Measurements from ENCODE around the gene STAP2. TPM values are rescaled to one million over a fixed set of nuclear protein-coding genes. Genes with fewer than 3 reads are reported as not detected.

The STAP2 gene
- total and polyA plus RNA-seq, 9 of the 15 experiments (the other 6 are each of a cell fraction or from before 2014, with no cell fraction given), result 1.2 to 9.8 (median 4.5) TPM

- TF ChIP-seq SAP30 (IDR thresholded peaks at IDR 0.05; ENCODE audit: borderline replicate concordance, insufficient read depth, low read depth, low read length, poor library complexity, severe bottlenecking) (no peak), CXXC5 (CRISPR knock-in tag; IDR thresholded peaks at IDR 0.05) (no peak), SPI1 (IDR thresholded peaks at IDR 0.05; ENCODE audit: borderline replicate concordance, low read depth, low read length) (no peak), HCFC1 (IDR thresholded peaks at IDR 0.05; ENCODE audit: low read depth, low read length) (no peak), MTA3 (IDR thresholded peaks at IDR 0.05; ENCODE audit: borderline replicate concordance) (no peak), ZNF384 (IDR thresholded peaks at IDR 0.05; ENCODE audit: low read depth, low read length) (0 out of 2 replicates have a peak, but pooled peaks have one; percentile 16), ZC3H8 (IDR thresholded peaks at IDR 0.05) (no peak), ZNF347 (CRISPR knock-in tag; IDR thresholded peaks at IDR 0.05; ENCODE audit: low read depth) (no peak), MAFK (IDR thresholded peaks at IDR 0.05; ENCODE audit: low read length) (no peak), SMARCB1 (IDR thresholded peaks at IDR 0.05; ENCODE audit: insufficient read length, low read depth) (no peak), POLR2G (IDR thresholded peaks at IDR 0.05; ENCODE audit: low read depth, low read length) (peak; percentile 11; the same call in 1 of the 2 replicates), PURB (CRISPR knock-in tag; IDR thresholded peaks at IDR 0.05; ENCODE audit: low read depth) (no peak), VEZF1 (CRISPR knock-in tag; IDR thresholded peaks at IDR 0.05) (peak; percentile 68), GTF2A2 (tag; IDR thresholded peaks at IDR 0.05) (no peak), STAT5A (IDR thresholded peaks at IDR 0.05; ENCODE audit: borderline replicate concordance, low read length) (no peak), CREB3 (tag; conservative IDR thresholded peaks at IDR 0.05; ENCODE audit: low read depth) (no peak), RBM22 (IDR thresholded peaks at IDR 0.05; ENCODE audit: low read depth, low read length, poor library complexity, severe bottlenecking) (peak; percentile 18), TAF9B (IDR thresholded peaks at IDR 0.05; ENCODE audit: partially characterized antibody) (no peak), HMG20B (CRISPR knock-in tag; IDR thresholded peaks at IDR 0.05) (no peak)
- TF ChIP-seq, protein P1, sequence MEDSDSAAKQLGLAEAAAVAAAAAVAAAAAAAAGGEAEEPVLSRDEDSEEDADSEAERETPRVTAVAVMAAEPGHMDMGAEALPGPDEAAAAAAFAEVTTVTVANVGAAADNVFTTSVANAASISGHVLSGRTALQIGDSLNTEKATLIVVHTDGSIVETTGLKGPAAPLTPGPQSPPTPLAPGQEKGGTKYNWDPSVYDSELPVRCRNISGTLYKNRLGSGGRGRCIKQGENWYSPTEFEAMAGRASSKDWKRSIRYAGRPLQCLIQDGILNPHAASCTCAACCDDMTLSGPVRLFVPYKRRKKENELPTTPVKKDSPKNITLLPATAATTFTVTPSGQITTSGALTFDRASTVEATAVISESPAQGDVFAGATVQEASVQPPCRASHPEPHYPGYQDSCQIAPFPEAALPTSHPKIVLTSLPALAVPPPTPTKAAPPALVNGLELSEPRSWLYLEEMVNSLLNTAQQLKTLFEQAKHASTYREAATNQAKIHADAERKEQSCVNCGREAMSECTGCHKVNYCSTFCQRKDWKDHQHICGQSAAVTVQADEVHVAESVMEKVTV (CRISPR knock-in tag; IDR thresholded peaks at IDR 0.05), result no peak
- TF ChIP-seq, protein P2, sequence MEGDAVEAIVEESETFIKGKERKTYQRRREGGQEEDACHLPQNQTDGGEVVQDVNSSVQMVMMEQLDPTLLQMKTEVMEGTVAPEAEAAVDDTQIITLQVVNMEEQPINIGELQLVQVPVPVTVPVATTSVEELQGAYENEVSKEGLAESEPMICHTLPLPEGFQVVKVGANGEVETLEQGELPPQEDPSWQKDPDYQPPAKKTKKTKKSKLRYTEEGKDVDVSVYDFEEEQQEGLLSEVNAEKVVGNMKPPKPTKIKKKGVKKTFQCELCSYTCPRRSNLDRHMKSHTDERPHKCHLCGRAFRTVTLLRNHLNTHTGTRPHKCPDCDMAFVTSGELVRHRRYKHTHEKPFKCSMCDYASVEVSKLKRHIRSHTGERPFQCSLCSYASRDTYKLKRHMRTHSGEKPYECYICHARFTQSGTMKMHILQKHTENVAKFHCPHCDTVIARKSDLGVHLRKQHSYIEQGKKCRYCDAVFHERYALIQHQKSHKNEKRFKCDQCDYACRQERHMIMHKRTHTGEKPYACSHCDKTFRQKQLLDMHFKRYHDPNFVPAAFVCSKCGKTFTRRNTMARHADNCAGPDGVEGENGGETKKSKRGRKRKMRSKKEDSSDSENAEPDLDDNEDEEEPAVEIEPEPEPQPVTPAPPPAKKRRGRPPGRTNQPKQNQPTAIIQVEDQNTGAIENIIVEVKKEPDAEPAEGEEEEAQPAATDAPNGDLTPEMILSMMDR (IDR thresholded peaks at IDR 0.05 in 2 of 3, conservative IDR thresholded peaks at IDR 0.05 in 1 of 3; ENCODE audit: insufficient read depth in 2 of 3, low read depth in 1 of 3, low read length in 3 of 3), result peak in 1 of 3 experiments; percentile 12; a peak in 1 of 6 replicates
These were observed 30.7 kb upstream of the STAP2 start (continued) for GRCh38 chr19:4369109-4369887.
